Posterior vena cava (tissue), 2 donors: ENCODE measurements around the gene NFIA. TPM values are rescaled to one million over a fixed set of nuclear protein-coding genes. Genes with fewer than 3 reads are reported as not detected.

Experiments used
- DNase-seq: peaks from one replicate; pipeline ENCODE4 v3.0.0-alpha.2; 2020; ENCODE audit warnings: low spot score
- intact Hi-C, 2 donors: fragments of 100-400 bp; cut with DNase I; formaldehyde crosslinking; loops; one replicate each; pipeline versions ENCODE4 v1.14.1 to v1.14.2; 2022 to 2023
- total RNA-seq, 2 donors: library from RNA; stranded (reverse); fragmentation: NEBNext Ultra II Directional; extraction: Animal tissue kit (Norgen Biotek cat#: 25700); gene quantifications; one replicate each; pipeline ENCODE4 v1.2.1, GENCODE V29; 2021
- donor health status: DM: yes; HTN: yes; CAD: no.
- donor health status: DM: yes; HTN: yes; CAD: no.

Gene NFIA
- total RNA-seq, 2 donors from 2014 or later: 117 to 183 TPM

DNA sequence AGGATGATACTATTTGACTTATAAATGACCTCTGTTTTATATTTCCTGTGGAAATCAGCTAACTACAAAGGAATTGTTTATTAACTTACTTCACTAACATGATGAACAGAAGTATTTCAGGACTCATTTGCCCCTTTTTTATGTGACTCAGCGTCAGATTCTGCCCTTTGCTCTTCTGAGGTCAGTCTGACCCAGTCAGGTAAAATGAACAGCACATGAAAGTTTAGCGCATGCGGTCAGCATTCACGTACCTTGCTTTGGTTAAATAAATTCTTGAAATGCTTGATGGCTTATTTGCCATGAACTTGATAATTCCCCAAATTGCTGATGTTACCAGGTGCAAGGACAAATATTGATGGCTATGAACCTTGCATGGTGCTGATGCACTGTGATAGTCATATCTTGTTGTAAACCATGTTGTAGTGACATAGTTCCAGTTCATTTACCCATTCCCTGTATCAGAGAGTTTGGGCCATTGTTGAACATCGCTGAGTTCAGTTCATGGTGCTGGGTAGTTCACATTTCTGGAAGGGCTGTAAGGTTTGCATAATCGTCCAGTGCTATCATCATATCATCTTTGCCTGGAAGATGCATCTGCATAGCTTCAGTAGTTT is 133.4 kb downstream of the NFIA start:
- DNase-seq: no peak
- intact Hi-C loops: loop anchor here in 1 of 2 donors (10.0 kb wide), 1 partner anchor 161 kb away; no protein-coding TSS in a partner anchor

DNA sequence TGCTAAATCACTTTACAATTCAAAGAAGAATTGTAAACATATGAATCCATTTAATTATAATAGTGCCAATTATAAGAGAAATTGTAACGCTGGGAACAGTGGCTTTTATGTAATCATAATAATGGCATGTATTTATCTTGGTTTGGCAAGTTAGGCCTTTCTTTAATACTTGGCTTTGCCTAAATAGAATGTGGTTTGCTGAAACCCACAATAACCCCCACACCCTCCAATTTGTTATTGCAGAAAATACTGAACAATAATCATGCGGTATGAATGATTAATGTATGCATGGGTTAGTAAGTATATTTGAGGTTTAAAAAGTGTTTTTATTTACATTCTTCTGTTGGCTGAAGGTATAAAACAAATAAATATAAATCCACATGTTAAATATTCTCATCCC is 138.2 kb downstream of the NFIA start:
- intact Hi-C loops: loop anchor here in 1 of 2 donors (5.0 kb wide), 1 partner anchor 868 kb away; no protein-coding TSS in a partner anchor
- no peak for DNase-seq

DNA sequence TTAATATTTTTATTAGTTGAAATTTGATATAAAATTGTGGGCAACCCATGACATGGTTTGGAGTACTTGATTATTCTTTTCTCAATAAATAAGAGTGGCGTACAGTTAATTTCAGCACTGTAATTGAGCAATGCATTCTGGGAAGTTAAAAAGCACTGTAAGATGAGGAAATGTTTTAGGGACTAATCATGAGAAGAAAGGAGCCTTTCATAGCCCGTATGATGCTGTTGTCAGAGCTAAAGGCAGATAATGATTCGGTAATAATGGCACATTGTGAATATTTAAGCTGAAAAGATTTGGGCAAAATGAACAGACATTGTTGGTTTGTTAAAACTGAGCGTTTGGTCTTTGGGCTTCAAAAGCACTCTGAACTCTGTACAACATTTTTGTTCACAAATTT is 139.3 kb downstream of the NFIA start:
- intact Hi-C loops: loop anchor here in 1 of 2 donors (5.0 kb wide), 1 partner anchor 869 kb away; no protein-coding TSS in a partner anchor
- no peak for DNase-seq

DNA sequence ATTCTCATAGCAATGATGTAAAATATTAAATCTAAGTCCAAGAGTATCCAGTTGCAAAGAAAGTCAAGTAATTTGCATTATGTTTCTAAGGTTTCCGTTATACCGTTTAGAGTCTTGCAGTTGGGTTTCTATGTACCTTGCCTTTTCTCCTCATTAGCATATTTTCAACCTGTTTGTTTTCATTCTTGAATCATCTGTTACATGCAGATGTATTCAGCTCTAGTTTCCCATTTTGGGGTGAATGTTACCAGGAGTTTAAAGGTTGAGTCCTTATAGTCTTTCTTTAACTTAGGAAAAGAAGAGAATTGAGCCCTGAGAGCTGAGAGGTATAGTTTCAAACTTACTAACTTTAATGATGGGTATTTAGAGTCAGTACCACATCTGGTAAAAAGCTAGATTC is 139.9 kb downstream of the NFIA start:
- intact Hi-C loops: loop anchor here in 1 of 2 donors (5.0 kb wide), 1 partner anchor 870 kb away; no protein-coding TSS in a partner anchor
- DNase-seq: no peak

DNA sequence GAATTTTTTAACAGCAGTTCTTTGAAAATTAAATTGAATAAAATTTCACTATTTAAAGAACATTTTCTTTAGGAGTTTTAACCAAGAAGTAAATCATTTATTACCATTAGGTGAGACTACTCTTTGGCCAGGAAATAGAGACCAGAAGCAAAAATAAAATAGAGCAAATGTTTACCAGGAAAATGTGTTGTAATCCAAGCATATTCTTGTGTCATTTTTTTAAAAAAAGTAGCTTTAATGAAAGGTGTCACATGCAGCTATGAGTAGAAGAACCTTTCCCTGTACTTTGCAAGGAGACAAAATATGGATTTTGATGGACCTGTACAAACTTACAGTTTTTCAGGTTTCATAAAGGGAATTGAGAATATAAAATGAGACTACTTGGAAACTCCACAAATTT is 140.8 kb downstream of the NFIA start:
- DNase-seq: no peak
- intact Hi-C loops: loop anchor here in 1 of 2 donors (5.0 kb wide), 1 partner anchor 871 kb away; no protein-coding TSS in a partner anchor

DNA sequence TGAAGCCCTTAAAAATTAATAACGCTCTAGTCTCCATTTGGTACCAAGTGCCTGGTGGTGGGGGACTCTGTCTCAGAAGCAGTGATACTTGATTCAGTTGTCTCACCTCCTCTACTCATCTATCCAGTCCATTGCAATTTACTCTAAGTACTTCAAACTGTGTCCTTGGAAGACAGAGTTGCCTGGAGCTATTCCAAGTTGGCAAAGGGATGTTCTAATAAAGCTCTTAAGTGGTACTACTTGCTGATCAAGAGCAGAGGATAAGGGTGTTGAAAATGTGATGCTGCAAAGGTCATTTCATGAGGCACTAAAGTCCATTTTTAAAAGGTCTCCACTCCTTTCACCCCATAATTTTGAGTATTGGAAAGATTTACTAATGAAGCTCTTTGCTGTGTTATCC is 142.2 kb downstream of the NFIA start:
- DNase-seq: no peak
- intact Hi-C loops: loop anchor here in 1 of 2 donors (5.0 kb wide), 1 partner anchor 872 kb away; no protein-coding TSS in a partner anchor

DNA sequence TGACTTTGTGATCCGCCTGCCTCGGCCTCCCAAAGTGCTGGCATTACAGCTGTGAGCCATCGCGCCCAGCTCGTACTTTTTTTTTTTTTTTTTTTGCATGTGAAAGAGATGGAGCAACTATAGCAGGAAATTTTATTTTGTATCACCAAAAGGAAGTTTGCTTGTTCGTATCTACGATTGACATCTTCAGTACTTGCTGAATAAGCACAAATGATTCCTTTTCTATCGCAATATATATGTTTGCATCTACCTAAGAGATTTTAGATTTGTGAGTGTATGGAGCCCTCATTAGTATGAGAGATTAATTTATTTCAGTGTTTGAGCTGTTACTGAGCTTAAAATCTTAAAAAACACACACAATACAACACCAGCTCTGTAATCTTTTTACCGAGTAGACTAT is 143.1 kb downstream of the NFIA start:
- intact Hi-C loops: no loop called here

DNA sequence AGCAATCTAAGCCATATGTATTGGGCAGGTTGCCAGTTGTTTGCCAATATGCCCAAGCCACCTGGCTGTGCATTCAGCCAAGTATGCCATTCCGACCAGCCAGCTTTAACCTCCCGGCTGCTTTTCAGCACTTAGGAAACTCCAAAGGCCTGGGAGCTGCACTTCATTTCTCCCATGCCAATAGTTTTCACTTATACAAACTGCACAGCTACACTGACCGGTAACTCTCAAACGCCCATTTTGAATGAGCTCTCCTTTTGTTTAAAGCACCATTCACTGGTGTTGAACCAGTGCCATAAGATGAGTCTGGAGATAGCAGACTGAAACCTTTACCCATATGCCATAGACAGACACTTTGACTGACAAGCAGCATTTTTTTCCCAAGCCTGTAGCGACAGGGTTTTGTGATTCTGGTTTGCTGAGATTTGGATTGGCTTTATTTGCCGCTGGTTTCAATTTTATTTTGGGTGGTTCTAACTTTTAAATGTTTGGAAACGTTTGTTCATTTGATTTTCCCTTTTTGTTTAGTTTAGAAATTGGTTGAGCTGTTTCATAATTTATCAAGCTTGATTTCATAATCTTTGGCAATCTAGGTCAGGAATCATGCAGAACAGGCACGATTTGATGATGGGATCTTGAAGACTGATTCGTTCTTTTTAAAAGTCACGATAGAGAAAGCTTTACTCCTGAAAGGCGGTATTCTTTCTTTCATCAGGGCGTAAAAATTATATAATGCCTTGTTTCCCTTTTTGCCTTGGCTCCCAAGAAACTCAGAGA is 144.6 kb downstream of the NFIA start:
- no peak for DNase-seq
- intact Hi-C loops: no loop called here

More for the DNA sequence above, 143.1 kb downstream of the NFIA start:
- DNase-seq: no peak

DNA sequence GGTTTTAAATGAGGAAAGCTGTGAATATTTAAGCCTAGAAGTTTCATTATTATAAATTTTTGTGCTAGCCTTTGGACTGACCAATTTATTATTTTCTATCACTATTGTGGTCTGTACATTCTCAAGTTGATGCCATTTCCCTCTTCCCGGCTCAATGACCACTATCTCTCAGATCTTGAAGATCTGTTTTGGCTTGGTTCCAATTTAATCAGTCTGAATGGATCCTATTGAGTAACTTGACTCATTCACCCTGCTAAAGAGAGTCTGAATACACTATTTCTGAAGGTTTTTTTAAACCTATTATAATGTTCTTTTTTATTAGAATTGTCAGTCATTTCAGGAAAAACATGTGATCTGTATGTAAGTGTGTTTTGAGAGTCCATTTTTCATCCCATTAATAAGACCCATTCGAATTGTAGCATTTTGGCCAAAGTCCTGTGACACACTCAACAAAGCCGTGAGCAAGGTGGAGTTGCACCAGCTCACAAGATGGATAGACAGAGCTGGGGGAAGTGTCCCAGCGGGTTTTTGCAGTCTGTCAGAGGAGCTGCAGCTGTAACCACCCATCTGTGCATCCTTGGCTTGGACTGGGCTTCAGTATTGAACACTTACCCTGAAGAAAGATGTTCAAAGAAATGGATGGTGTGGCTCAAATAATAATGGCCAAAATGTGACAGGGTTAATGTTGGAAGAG is 145.6 kb downstream of the NFIA start:
- intact Hi-C loops: no loop called here
- no peak for DNase-seq

DNA sequence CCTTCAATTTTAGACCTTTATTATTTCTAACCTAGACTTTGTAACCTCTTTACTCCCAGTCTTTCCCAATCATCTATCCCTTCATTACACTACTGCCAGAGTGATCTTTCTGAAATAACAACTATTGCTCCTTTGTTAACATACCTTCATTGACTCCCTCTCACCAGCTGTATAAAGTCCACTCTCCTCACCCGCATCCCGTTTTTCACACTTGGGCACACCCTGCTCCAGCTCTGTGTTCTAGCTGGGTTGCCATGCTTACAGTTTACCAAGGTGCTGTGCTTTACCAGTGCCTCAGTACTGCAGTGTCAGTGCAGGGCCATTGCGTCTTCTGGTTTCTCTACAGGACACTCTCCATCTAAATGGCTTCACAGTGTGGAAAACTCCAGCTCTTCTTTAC is 148.2 kb downstream of the NFIA start:
- intact Hi-C loops: no loop called here
- DNase-seq: no peak

DNA sequence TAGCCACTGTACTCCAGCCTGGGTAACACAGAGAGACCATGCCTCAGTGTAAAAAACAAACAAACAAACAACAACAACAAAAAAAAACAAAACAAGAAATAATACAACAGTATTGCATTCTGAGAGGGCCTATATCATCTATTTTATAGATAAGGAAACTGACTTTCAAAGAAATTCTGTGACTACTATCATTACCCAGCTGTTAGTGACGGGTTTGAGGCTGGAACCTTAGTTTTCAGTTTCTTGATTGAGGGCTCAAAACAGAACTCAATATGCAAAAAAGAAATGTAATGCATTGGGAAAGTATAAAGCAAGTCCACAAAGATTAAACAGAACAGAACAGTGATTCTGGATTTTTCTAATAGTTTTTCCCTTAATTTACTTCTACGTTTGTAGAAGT is 149.4 kb downstream of the NFIA start:
- no peak for DNase-seq
- intact Hi-C loops: no loop called here

DNA sequence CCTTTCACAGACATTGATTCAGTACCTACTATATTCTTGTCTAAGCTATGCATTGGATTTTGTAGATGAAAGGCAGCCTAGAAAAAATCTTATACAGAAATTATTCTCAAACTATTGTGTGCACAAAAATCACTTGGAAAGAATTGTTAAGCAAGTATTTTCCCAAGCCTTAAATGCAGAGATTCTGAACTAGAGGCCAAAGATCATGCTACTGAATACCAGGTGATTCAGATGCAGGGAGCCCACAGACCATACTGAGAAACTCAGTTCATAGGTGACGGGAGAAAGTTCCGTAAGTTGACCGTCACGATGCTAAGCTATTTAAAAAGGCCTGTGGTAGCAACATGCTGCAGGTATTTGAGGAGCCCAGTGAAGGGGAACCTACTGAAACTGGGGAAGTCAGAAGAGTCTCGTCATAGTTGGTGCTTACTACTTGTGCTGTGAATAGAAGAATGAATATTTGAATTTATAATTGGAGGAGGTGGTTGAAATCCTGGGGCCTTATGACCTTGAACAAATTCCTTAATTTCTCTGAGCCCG is 150.8 kb downstream of the NFIA start:
- DNase-seq: no peak
- intact Hi-C loops: no loop called here

DNA sequence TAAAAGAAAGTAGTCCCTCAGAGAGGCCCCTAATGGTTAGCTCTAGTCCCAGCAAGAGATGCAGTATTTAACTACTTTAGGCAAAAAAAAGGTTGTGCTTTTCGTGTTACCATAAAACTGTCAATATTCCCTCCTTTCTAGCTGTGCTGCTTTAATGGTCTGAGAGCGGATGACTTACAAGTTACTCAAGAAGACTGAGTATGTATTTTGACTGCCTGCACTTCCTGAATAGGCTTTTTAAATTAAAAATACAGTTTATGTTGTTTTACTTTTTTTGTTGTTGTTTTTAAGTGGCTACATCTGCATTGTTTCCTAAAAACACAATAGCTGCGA is 152.2 kb downstream of the NFIA start:
- no peak for DNase-seq
- intact Hi-C loops: no loop called here

DNA sequence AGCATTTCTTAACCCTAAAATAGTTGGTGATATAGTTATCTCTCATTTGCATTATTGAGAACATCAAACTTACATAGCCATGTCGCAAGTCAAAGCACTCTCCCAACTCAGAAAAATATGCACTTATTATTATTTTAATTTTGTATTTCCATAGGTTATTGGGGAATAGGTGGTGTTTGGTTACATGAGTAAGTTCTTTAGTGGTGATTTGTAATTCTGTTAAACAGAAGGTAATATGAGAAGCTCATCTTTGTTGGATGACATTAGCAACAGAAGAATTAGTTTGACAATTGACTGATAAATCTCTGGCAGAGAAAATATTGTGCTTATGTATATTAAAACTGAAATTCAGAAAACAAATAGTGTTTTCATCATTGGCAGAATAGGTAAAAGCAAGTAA is 154.8 kb downstream of the NFIA start:
- intact Hi-C loops: no loop called here
- DNase-seq: no peak

DNA sequence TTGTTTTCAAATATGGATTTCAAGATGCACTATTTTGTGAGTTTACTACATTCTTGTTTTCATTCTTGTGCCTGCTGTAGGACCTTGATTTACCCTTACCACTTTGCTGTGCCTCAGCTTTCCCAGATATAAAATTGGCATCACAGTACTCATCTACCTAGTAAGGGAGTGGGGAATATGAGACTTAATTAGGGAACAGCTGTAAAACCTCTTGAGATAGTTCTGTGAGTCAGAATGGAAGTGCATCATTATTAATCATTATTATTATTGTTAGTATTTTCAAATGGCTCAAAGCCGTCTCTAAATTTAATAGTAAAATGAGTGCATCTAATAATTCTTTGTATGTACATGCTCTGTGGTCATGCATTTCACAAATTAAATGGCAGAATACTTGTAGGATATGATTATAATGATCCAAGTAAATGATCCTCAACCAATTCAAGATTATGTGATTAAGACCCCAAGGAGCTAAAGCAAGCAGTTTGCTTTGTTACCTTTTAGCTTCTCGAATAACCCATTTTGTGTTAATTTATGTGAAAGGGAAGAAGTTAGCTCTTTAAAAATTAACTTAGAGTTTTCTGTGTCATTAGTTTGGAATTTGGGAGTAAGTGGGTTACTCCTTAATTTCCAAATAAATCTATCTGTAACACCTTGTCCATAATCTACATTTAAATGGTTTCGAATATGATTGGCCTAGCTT is 155.4 kb downstream of the NFIA start:
- intact Hi-C loops: no loop called here
- DNase-seq: no peak

DNA sequence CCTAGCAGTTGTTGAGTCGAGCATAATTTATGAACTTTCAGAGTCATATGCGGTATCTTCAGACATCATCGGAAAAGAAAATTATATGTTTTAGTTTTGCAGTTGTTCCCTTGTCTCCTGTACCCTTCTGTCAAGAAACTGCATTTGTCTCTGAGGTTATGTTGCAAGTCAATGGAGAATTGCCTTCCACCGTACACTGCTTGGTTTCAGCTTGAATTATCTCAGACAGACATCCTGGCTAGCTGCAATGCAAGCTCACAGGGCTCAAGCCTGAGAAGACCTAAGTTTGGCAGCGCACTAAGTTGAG is 156.0 kb downstream of the NFIA start:
- no peak for DNase-seq
- intact Hi-C loops: no loop called here

DNA sequence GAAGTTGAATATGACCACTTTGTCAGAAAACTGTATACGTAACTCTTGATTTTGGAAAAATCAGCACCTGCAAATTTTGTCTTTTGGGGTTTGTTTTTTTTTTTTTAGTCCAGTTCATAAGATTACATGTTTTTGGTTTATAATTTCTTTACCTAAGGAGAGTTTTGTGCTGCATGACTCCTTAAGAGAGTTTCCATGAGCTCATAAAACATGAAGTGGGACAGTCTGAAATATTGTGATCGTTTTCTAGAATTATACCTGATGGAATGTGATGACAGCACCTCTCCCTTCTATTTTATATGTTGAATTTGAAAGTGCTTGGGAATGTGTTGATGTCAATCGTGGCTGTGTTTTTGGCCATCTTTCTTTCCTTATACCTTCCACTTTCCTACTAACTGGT is 158.5 kb downstream of the NFIA start:
- no peak for DNase-seq
- intact Hi-C loops: no loop called here

DNA sequence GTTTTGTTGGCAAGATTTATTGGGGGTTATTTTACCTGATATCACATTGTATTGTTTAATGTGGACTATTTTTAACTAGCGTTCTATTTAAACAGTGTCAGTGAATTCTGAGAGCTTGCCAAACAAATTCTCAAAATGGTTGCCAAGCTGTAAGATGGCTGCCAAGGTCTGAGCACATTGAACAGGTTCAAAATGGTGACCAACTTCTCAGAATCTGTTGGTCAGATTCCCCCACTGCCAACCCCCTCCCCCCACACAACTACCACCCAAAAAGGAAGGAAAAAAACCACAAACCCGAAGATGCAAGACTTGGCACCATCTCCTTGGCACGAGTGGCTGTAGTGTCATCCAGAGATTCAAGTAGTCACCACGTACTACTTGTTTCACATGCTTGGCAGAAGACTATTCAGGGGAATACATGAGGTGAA is 159.1 kb downstream of the NFIA start:
- intact Hi-C loops: no loop called here
- DNase-seq: peak; percentile 90

DNA sequence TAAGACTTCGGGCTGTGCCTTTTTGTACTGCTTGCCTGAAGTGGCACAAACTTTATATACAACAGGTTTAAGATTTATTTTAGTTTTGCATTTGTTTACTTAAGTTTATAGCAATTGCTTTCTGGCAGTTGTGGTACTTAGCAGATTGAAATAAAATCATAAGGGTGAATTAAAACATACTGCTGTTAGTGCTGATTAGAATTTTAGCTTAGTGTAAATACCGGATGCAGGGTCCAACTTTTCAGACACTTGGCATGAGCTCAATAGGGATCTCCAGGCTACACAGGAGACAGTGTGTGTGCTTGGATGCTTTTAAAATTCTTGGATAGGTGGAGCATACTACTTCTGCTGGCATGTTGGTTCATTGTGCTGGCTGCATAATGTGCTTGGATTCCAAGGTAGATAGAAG is 159.6 kb downstream of the NFIA start:
- DNase-seq: no peak
- intact Hi-C loops: no loop called here

DNA sequence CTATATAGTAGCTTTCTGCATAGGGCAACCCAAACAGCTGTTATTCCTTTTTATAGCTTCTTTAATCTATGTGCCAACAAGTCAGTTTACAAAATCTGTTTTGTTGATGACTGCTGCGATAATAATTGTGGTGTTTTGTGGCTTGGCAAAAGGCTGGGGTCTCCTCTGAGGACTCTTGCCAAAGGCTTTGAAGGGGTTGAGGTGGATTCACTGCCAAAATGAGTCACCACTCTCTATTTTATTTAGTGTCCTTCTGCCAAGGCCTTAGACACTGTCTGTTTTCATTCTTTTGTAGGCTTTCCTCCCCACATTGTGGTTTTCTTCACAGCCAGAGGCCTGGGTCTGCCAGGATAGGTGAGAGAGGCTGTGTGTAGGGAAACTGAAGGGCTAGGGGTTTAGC is 161.8 kb downstream of the NFIA start:
- intact Hi-C loops: no loop called here
- no peak for DNase-seq
